Renal cortical epithelial cell (primary cell): ENCODE data around the gene OR14I1. TPM values are rescaled to one million over a fixed set of nuclear protein-coding genes. Genes with fewer than 3 reads are reported as not detected.

Source experiments
- DNase-seq: peaks from one replicate; pipeline ENCODE4 v3.0.0-alpha.2; 2011; ENCODE audit warnings: low read depth
- total RNA-seq: library from RNA; depleted of rRNA; stranded (reverse); fragments of >200 nt; gene quantifications from 2 replicates; pipeline ENCODE4 v1.2.3, GENCODE V29; 2014

The OR14I1 gene
- total RNA-seq = not detected in 2 replicates

DNA sequence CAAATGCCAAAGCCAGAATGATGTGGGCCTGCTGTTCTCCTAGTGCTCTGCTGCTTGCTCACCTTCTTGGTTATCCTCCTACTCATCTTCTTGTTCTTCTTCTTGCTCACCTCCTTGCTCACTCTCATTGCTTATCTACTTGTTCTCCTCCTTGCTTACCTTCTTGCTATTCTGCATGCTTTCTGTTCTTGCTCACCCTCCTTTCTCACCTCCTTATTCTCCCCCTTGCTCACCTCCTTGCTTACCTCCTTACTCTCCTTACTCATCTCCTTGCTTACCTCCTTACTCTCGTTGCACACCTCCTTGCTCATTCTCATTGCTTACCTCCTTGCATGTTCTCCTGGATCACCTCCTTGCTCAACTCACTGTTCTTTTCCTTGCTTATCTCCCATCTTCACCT lies at the start of gene OR14I1:
OR14I1 (minus strand) TSS at position 53 of the 400 bp plus-strand sequence.
- DNase-seq = no peak

DNA sequence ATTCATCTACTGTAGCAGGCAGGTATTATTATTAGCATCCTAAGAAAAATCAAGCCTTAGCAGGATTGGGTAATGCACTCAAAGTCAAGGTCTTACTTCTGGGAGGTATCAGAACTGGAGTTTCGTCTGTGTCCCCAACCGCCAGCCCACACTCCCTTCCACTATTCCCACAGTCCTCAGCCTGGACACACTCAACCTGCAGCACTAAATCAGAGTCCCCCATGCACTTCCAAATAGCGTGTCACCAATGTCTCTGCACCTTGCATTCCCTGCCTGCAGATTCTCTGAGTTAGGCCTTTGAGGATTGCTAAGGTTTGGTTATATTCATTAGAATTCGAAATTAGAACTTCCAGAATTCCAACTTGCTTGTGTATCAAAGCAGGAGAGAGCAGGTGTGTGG lies 49.1 kb upstream of the OR14I1 start:
- no peak for DNase-seq

DNA sequence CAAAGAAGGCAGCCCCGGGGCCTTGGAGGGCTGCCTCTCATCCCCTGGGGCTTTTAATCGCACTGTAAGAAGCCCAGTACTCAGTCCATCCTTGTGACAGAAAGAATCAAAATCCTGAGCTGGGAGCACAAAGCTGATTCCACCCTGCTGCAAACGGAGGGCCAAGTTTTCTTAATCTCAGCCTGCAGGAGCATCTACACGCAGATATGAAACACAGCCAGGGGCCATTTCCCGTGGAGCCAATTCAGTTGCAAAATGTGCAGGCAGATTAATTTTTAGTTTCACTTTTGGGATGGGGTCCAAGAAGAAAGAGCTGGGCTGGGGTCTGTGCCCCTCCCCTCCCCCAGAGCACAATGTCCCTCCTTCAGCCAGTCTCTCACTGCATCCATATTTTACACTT lies 48.6 kb upstream of the OR14I1 start:
- no peak for DNase-seq

DNA sequence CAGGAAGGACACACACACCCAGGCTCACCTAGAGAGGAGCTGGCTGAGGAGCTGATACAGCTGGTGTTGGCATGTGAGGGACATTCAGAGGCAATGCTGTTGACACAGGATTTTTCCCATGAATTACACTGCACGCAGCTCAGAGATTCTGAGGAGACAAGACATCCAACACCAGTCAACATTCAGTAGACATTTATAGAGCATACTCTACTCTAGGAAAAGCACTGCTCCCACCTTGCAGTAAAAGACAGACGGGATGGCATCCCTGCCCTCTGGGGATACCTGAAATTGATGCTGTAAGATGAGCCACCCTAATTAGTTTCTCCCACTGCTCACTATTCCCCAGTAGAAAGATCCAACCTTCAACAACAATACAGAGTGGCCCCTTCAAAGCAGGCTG lies 47.9 kb upstream of the OR14I1 start:
- no peak for DNase-seq

DNA sequence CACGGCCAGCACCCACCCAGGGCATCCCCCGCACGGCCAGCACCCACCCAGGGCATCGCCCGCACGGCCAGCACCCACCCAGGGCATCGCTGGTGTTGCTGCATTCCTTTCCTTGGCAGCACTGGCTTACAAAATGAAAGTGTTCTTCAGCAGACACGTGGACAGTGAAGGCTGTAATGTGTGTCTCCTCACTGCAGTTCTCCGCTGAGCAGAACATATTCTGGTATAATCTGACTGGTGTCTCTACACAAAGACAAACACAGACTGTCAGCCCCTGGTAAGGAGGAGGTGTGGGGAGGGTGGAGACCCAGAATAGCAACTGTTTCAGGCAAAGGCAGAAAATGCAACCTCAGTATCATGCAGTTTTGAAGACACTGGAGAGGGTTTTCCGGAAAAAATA lies 45.6 kb upstream of the OR14I1 start:
- no peak for DNase-seq

DNA sequence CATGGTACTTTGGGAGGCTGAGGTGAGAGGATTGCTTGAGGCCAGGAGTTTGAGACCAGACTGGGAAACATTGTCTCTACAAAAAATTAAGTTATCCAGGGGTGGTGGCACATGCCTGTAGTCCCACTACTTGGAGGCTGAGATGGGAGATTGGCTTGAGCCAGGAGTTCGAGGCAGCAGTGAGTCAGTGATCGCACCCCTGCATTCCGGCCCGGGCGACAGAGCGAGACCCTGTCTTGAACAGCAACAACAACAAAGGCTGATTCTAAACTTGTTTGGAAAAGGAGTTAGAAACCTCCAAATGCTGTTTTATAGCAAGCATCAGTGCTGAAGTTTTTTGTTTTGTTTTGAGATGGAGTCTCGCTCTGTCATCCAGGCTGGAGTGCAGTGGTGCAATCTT lies 38.3 kb upstream of the OR14I1 start:
- no peak for DNase-seq

DNA sequence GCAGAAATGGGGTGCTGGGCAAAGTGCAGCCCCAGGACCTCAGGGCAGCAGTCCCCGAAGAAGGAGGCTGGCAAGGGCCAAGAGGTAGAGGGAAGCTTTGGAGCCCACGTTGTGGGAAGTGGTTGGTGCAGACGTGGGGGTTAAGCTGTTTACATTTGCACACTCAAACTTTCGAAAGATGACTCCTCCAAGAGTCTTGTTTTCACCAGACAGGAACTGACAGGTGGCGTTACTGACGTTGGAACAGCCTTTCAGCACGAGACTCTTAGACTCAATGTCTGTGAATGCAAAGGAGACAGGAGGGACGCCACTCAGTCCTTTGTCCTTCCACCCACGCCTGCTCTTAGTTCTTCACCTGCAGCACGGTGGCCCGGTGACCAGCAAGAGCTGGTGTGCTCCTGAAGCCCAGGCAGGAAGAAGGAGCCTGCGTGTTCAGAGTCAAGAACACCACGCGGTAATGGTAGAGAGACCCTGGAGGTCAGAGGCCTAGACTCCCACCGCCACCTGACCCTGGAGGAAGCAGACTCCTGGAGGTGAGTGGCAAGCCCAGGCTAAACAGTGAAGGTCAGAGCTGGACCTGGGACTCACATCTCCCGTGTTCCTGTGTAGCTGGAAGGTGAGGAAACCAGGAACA lies 37.1 kb upstream of the OR14I1 start:
- no peak for DNase-seq

DNA sequence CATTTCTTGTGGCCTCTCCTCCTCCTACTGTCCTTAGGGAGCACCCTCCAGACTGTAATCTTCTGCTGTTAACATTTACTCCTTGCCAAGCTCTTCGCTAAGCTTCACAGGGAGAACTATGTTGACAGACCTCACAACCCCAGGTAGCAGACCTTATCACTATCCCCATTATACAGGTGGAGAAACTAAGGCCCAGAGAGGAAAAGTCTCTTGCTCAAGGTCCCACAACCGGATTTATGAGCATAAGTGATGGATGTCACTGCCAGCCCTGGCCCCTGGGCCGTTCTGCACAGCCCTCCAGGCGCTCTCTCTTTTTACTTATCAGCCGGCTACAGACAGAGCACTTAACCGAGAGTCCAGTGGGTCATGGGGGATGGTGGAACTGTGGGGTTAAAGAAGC lies 34.9 kb upstream of the OR14I1 start:
- DNase-seq = no peak

DNA sequence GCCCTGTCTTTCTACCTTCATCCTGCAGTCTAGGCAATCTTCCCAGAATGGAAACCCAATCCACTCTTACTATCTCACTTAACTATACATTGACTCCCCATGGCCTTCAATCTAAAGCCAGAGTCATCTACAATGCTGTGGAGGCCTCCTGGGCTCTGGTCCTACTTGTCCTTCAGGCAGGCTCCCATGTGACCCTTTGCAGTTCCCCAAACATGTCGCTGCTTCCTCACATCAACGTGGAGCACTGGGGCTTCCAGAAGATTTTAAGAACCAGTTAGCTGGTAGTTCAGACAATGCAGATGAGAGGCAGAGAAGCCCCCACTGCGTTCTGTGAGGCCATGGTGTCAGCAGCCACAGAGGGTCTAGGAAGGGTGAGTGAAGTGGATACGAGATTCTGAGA lies 34.4 kb upstream of the OR14I1 start:
- DNase-seq = no peak

DNA sequence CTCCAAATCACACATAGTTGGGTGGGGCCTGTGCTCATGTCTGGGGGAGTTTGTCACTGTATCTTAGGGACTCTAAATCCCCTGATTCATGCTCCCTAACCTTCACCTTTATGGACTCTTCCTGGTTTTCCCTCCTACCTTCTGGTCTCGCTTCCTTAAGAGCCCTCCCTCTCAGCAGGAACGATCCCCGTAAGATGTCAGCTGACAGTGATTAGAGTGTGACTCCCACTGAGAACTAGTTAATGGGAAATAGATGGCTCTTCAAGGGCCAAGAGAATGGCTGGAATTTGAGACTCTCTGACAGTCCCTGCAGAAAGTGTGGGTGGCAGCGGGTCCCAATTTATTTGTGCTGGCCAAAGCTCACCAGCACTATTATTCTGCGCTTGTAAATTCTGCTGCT lies 31.0 kb upstream of the OR14I1 start:
- DNase-seq = peak; percentile 13

DNA sequence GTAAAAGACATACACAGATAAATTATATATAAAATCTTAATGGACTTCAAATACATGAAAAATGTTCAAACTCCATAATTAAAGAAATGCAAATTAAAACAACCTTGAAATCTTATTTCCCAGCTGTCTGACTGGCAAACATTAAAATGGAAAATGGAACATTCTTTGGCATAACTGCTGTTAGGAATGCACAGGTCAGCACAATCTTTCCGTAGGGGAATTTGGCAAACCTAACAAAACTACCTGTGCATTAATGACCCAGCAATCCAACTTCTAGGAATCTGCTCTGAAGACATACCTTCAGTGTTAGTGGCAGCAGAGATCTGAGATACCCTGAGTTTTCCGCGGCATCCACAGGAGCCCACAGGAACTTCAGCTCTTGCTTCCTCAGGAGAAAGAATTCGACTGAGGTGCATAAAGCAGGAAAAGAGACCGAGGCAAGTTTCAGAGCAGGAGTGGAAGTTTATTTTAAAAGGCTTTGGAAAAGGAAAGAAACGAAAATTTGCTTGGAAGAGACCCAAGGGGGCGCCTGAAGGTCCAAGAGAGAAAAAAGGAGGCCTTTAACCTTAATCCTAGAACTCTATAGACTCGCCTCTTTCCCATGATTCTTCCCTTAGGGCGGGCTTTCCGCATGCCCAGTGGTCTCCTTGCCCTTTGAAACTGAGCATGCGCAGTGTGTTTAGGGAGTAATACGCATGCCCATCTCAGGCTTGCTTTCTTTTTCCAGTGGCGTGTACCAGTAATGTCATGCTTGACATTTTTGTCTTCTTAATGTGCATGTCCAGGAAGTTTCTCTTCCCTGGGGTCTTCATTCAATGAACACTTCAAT lies 28.2 kb upstream of the OR14I1 start:
- peak; percentile 75 for DNase-seq

DNA sequence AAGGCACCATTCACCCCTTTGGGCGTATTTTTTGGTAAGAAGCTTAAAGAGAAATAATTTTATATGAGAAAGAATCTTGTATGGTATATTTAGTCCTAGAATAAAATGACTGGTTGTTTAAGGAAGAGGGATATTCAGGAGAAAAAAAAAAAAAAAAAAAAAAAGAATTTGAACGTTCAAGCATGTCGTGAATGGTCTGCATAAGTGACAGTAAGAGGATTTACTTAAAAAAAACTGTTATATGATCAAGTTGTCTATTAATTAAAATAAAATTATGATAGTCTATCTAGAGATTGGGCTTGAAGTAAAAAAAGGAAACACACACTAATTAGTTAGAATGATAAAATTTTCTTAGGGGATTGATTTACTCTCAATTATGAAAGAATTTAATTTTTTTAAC lies 11.7 kb upstream of the OR14I1 start:
- DNase-seq = no peak

DNA sequence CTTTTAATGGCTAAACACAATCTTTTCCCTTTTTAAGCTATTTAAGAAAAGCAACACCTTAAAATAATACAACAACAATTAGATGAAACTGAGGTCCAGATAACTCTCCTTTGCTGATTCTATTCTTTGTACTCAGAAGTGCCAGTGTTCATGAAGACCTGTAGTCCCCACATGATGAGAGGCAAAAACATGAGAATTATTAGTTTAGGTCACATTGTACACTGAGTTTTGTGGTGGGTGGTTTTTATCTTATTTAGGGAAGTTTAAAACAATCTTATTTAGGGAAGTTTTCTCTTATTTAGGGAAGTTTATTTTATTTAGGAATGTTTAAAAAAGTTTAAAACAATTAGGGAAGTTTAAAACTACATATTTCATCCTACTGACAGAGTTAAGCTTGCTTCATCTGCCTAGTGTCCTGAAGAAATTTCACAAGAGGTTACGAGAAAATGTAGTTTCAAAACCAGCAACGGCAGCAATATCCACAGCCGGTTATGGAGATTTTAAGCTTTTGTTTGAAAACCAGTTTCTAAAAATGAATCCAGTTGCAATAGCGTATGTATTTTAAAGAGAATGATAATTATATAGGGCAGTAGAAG lies 7.8 kb upstream of the OR14I1 start:
- no peak for DNase-seq

DNA sequence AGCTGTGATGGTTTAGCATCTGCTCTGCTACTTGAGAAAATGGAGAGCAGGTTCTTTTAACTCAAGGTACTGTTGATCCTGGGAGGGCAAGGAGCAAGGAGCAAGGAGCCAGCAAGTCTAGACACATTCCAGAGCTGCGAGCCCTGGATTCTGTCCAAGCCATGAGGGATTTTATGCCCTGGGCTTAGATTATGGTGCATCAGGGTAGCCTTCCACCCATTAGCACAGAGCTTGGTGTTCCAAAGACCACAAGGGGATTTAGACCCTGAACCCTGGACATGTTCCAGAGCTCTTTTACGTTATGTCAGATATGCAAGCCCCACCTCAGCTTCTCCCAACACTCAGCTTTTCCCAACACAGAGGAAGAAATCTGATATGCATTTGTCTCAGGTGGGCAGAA lies 2.0 kb upstream of the OR14I1 start:
- no peak for DNase-seq

DNA sequence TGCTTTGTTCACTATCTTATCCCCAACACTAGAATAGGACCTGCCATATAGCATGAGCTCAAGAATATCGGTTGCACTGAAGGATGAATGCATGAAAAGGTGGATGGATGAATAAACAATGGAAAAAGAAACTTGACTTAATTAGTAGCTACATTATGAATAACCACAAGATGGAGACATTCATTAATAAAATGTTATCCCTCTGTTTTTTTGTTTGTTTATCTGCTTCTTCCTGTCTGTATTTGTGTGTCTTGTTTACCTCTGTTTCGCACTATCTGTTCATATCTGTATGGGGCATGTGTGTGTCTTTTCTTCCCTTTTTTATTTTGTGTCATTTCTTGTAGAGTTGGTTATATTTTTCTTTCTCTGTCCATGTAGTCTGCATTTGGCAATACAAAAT lies 1.1 kb upstream of the OR14I1 start:
- peak; percentile 5 for DNase-seq

DNA sequence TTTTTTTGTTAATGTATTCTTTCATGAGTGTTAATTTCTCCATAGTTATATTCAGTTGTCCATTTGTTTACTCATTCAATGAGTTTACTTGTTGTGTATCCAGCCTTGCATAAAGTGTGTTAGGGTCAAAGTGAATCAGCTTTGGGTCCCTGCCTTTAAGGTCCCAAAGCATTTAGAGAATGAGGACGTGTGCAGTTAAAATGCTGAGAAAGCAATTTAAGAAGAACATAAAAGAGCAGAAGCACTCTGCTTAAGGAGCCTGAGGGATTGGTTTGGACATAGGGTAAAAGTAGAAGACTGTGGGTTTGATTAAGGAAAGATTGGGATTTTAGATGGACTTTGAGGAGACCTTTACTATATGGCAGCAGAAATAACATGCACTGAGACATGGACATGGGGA lies 3.5 kb downstream of the OR14I1 start:
- DNase-seq = no peak

DNA sequence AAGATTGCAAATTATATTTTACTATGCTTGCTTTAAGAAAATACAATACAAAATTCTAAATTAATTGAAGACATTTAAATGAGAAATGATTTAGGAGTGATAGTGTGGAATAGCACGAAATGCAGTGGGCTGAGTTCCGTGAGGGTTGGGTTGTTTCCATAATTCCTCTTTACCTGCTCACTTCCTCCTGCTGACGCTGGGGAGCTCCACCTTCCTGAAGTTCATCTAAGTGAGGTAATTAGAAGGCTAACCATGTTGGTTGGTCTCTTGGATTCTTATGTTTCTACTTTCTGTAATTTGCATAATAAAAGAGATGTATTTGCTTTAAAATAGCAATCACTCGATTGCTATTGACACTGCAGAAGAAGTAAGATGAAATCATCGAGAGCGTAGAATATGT lies 4.7 kb downstream of the OR14I1 start:
- no peak for DNase-seq

DNA sequence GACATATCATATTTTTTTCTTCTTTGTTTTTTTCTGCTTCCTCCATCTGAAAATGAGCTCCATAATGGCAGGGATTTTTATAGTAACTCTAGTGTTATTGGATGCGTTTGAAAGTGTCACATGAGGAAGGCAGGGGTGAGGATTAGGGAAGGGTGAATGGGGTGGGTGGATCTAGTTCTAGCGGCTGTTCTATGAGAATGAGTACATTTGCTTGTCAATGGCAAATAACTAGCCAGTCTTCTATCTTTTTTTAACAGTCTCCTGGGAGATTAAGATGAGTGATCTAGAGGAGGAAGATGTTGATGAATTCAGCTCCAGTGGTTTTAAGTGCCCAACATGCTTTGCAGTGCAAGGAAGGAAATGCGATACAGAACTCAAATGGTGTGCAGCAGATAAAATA lies 5.8 kb downstream of the OR14I1 start:
- no peak for DNase-seq

DNA sequence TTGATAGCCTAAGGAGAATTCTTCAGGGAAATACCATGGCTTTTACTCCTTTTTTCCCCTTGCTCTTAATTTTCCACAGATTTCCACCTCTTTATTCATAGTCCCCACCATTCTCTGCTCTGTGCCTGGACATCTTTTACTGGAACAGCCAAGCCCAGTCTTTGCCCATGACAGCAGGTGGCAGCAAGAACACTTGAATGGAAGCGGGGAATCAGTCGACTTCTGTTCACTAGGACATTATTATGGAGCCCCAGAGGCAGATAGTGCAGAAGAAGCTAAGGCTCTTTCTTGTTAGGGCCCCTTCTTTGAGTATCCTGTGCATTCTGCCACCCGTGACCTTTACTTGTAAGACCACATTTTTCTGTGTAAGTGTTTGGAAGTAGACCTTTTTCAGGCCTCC lies 6.3 kb downstream of the OR14I1 start:
- peak; percentile 9 for DNase-seq

DNA sequence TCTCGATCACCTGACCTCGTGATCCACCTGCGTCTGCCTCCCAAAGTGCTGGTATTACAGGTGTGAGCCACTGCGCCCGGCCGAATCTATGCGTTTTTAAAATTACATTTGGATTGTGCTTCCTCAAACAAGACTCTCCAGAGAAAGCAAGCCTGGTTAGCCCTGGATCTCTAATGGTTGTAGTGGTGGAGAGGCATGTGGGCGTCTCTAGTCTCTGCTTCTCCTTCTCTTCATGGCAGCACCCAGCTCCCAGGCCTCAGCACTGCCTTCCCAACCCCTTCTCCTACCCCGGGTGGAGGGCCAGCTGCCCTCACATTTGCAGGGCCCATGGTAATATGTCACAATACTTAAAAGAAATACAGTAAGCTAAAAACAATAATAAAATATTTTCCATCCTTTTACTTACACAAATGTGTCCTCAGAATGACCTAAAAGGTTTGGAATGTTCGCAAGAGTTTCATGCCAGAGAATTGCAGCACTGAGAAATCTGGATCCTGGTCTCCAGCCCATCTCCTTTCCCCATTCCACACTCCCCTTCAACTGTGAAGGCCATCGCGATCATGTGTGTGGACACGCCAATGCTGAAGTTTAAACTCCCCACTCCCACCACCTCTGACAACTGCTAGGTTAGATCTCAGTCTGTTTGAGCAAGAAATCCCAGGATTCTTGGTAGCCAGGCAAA lies 7.0 kb downstream of the OR14I1 start:
- DNase-seq = peak; percentile 43

DNA sequence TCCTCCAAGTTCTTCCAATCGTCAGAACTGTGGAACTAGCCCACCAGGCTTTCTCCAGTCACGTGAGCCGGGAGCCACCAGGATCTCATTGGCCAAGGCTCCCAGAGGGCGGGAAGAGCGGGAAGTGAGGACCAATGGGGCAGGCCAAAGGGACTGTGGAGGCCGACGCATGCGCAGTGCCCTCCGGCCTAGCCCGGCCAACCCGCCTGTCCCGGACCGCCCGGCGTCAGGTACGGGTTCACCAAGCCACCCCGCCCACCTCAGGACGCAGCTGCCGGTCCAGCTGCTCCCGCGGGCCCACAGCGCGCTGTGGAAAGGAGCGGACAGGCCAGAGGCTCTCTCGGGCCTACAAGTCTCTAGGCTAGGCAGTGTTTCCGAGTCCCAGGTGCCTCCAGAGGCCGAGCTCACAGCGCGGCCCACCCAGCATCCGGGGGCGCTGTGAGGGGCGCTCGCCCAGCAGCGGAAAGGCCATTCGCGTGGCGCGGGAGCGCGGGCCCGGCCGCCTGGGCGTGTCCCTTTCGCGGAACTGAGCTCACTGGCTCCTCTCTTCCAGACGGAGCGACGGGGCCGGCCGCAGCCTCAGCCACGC lies 10.9 kb downstream of the OR14I1 start:
- DNase-seq = no peak
